ENCODE data around the gene HS3ST6.
"Not testable (repeated sequence)": the region's sequence is repeated elsewhere in the genome, so short reads cannot be mapped to it uniquely, and the experiment has no call there.

Gene HS3ST6

GRCh38 chr16:1903845-1904840 is 14.1 kb downstream of the HS3ST6 start:
- no peak for TF ChIP-seq CTCF (IDR thresholded peaks at IDR 0.05; ENCODE audit: low read depth, low read length)
- peak; percentile 10 to 57 for DNase-seq (ENCODE audit: low read depth in 2 of 2)

GRCh38 chr16:1903220-1903574 is 15.0 kb downstream of the HS3ST6 start:
- no peak overlapping the region for H3K4me3 ChIP-seq (replicated peaks in 1 of 2; ENCODE audit: low read depth in 2 of 2, low read length in 2 of 2)
- TF ChIP-seq CTCF (IDR thresholded peaks at IDR 0.05; ENCODE audit: low read depth, low read length): no peak
- no peak for DNase-seq (ENCODE audit: low read depth in 2 of 2)

More at GRCh38 chr16:1903845-1904840, 14.1 kb downstream of the HS3ST6 start:
- H3K4me3 ChIP-seq (replicated peaks in 1 of 2; ENCODE audit: low read depth in 2 of 2, low read length in 2 of 2): no peak overlapping the region

GRCh38 chr16:1902547-1903219 is 15.5 kb downstream of the HS3ST6 start:
- DNase-seq (ENCODE audit: low read depth in 2 of 2): no peak
- TF ChIP-seq CTCF (IDR thresholded peaks at IDR 0.05; ENCODE audit: low read depth, low read length): no peak
- no peak overlapping the region for H3K4me3 ChIP-seq (replicated peaks in 1 of 2; ENCODE audit: low read depth in 2 of 2, low read length in 2 of 2)

GRCh38 chr16:1900452-1900774 is 17.8 kb downstream of the HS3ST6 start:
- TF ChIP-seq CTCF (IDR thresholded peaks at IDR 0.05; ENCODE audit: low read depth, low read length): no peak
- DNase-seq (ENCODE audit: low read depth in 2 of 2): no peak
- H3K4me3 ChIP-seq (replicated peaks in 1 of 2; ENCODE audit: low read depth in 2 of 2, low read length in 2 of 2): no peak overlapping the region

GRCh38 chr16:1899641-1900451 is 18.4 kb downstream of the HS3ST6 start:
- no peak overlapping the region for H3K4me3 ChIP-seq (replicated peaks in 1 of 2; ENCODE audit: low read depth in 2 of 2, low read length in 2 of 2)
- no peak for TF ChIP-seq CTCF (IDR thresholded peaks at IDR 0.05; ENCODE audit: low read depth, low read length)
- no peak for DNase-seq (ENCODE audit: low read depth in 2 of 2)

GRCh38 chr16:1897692-1898091 is 20.5 kb downstream of the HS3ST6 start:
- DNase-seq (ENCODE audit: low read depth in 2 of 2); H3K4me3 ChIP-seq (replicated peaks in 1 of 2; ENCODE audit: low read depth in 2 of 2, low read length in 2 of 2): not testable (repeated sequence)
